Measurements from ENCODE around the gene COLGALT1. TPM values are rescaled to one million over a fixed set of nuclear protein-coding genes. Genes with fewer than 3 reads are reported as not detected.

The COLGALT1 gene
- total RNA-seq, 4 donors from 2014 or later = 70.0 to 141 (median 115) TPM

GRCh38 chr19:17606590-17607185 lies 51.2 kb downstream of the COLGALT1 start:
- ATAC-seq (ENCODE audit: low FRiP score) (no peak), DNase-seq (ENCODE audit: low spot score) (no peak)
- TF ChIP-seq, protein P1, sequence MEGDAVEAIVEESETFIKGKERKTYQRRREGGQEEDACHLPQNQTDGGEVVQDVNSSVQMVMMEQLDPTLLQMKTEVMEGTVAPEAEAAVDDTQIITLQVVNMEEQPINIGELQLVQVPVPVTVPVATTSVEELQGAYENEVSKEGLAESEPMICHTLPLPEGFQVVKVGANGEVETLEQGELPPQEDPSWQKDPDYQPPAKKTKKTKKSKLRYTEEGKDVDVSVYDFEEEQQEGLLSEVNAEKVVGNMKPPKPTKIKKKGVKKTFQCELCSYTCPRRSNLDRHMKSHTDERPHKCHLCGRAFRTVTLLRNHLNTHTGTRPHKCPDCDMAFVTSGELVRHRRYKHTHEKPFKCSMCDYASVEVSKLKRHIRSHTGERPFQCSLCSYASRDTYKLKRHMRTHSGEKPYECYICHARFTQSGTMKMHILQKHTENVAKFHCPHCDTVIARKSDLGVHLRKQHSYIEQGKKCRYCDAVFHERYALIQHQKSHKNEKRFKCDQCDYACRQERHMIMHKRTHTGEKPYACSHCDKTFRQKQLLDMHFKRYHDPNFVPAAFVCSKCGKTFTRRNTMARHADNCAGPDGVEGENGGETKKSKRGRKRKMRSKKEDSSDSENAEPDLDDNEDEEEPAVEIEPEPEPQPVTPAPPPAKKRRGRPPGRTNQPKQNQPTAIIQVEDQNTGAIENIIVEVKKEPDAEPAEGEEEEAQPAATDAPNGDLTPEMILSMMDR (IDR thresholded peaks at IDR 0.05) = no peak

- DNase-seq (ENCODE audit: low spot score) (no peak), ATAC-seq (ENCODE audit: low FRiP score) (no peak)
- TF ChIP-seq, protein P1 (IDR thresholded peaks at IDR 0.05) = no peak
Measured at GRCh38 chr19:17607936-17608335, 52.5 kb downstream of the COLGALT1 start.

DNA sequence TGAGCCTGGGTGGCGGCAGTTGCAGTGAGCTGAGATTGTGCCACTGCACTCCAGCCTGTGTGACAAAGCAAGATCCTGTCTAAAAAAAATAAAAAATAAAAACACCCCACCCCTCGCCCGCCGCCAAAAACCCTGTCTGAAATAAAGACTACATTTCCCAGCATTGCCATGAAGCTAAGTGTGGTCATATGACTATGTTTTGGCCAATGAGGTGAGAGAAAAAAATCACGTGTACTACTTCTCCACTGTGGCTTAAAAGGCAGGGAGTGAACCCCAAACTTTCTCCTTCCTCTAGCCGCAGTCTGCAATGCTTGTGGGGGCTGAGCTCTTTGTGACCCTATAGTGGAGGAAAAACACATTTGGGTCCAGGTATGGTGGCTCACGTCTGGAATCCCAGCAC lies 54.9 kb downstream of the COLGALT1 start:
- no peak for DNase-seq (ENCODE audit: low spot score)
- no peak for ATAC-seq (ENCODE audit: low FRiP score)
- TF ChIP-seq, protein P1 (IDR thresholded peaks at IDR 0.05) = no peak

DNA sequence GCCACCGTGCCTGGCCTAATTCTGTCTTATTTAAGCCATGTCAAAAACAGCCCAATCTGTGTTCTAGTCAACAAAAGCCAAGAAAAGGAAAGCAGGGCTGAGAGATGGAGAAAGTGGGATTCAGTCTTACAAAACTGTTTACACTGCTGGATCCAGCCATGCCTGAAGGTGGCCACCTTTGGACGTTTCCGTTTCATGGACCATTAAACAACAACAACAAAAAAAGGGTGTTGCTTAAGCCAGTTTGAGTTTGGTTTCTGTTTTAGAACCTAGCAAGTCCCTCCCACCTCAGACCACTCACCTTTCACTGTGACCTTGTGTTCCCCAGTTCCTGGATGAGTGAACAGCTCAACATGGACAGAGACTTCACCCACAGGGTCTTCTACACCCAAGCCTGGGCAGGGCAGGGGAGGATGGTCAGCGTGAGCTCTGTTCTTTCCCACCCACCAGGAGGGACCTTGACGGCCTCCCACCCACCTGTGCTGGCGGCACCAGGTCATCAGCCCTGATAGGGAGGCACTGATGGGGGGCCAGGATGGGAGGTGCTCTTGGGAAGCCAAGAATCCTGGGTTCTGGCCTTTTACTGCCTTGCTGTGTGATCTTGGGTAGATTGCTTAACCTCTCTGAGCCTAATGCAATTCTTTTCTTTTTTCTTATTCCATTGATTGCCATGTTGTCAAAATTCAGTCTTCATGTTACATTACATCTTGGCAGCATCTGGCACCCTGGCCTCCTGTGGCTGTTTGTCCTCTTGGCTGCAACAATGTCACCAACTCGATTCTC lies 56.2 kb downstream of the COLGALT1 start:
- DNase-seq (ENCODE audit: low spot score) (no peak), ATAC-seq (ENCODE audit: low FRiP score) (no peak)
- TF ChIP-seq, protein P1 (IDR thresholded peaks at IDR 0.05) = no peak

GRCh38 chr19:17614476-17614875 lies 59.0 kb downstream of the COLGALT1 start:
- ATAC-seq (ENCODE audit: low FRiP score) = no peak
- no peak for DNase-seq (ENCODE audit: low spot score)
- TF ChIP-seq, protein P1 (IDR thresholded peaks at IDR 0.05) = no peak

DNA sequence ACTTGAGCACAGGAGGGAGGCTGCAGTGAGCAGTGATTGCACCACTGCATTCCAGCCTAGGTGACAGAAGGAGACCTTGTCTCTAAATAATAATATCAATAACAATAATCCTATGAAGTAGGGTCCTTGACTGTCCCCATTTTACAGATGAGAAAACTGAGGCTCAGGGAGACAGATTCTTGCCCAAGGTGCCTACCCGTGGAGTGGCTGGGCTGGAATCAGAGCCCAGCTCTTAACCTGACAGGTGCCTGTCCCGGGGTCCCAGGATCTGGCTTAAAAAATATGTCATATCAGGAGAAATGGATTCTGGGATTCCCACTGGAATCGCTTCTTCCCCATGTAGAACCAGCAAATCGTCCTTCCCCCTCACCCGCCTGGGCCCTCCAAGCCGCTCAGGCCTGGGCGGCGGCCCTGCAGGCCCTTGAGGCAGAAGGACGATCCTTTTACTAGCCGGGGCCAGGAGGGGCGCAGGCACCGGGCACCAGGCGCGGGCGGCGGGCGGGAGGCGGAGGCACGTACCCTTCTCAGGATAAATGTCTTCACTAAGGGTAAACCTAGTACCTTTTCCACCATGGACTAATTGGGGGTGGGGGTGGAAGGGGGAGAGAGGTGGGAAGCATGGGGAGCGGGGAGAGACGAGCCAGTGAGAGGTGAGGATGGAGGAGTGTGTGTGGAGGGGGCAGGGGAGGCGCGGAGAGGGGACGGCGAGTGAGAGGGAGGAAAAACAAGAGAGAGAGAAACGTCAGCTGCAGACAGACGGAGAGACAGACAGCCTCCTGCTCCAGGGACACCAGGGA lies 60.6 kb downstream of the COLGALT1 start:
- no peak for ATAC-seq (ENCODE audit: low FRiP score)
- DNase-seq (ENCODE audit: low spot score) = no peak
- TF ChIP-seq, protein P1 (IDR thresholded peaks at IDR 0.05) = no peak

Data from omental fat pad (tissue), 4 donors.